ENCODE results near the gene CDC25B.
"Not testable (repeated sequence)": the region's sequence is repeated elsewhere in the genome, so short reads cannot be mapped to it uniquely, and the experiment has no call there.

The CDC25B gene

GRCh38 chr20:3839328-3839727 lies 43.2 kb downstream of the CDC25B start (continued):
- TF ChIP-seq ZNF112 (tag by site-specific recombination; IDR thresholded peaks at IDR 0.05) (no peak), ZBTB26 (tag by site-specific recombination; optimal IDR thresholded peaks at IDR 0.05) (no peak)

GRCh38 chr20:3840201-3840600 lies 44.1 kb downstream of the CDC25B start:
- H3K4me1 ChIP-seq (ENCODE audit: control insufficient read depth, insufficient read depth, low read length); H3K27ac ChIP-seq (ENCODE audit: extremely low read depth, low read depth, low read length): not testable (repeated sequence)
- POLR2A ChIA-PET: interaction anchor here (0.6 to 0.7 kb wide), 2 partner anchors 27 to 252 kb away, joined by 3 to 5 read pairs; no protein-coding TSS in a partner anchor

DNA sequence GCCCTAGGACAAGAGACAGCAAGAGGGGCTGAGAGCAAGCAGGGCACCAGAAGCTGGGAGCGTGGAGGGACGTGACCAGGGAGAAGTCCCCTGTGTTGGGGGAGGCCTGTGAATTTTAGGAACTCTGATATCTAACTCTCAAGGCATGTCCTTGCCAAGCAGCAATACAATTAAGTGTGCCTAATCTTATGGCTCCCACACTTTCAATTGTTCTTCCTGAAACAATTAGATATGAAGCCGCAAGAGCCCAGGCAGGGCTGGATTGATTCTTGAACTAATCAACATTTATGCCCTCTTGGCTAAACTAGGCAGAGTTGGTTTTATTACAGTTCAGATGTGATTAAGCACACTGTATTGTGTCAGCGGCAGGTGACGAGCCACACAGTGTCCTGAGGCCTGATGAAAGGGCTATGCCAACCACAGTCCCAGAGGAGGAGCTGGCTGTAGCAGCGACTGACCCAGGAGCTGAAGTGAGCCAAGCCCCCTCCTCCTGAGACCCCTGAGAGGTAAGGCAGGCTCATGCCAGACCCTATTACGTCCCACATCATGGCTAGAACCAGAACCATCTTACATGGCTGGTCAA lies 46.3 kb downstream of the CDC25B start:
- CTCF ChIA-PET: interaction anchor here (0.7 to 4.2 kb wide), 4 partner anchors 22 to 378 kb away, joined by 3 to 26 read pairs (median 3); partner anchors contain the start of gene AP5S1
- POLR2A ChIA-PET: interaction anchor here (0.6 to 1.5 kb wide), 4 partner anchors 11 to 60 kb away, joined by 3 to 6 read pairs (median 4); partner anchors contain the start of genes AP5S1 and CDC25B
- no peaks in the 10 kb centered on the region for H3K9me3 ChIP-seq (ENCODE audit: control insufficient read depth, insufficient read depth, low read depth, low read length)
- no peak overlapping the region for H3K27ac ChIP-seq (ENCODE audit: extremely low read depth, low read depth, low read length)
- no peak overlapping the region for H3K4me3 ChIP-seq (ENCODE audit: low read depth, low read length)
- H3K36me3 ChIP-seq (ENCODE audit: control insufficient read depth in 2 of 2, insufficient read depth in 1 of 2, low read length in 2 of 2): no peaks in the 10 kb centered on the region; a peak in 1 of 3 replicates
- H3K4me1 ChIP-seq (ENCODE audit: control insufficient read depth, insufficient read depth, low read length): peaks cover 7% of the 10 kb centered on the region
- TF ChIP-seq ZSCAN16 (tag by site-specific recombination; IDR thresholded peaks at IDR 0.05): no peak
- TF ChIP-seq ZNF626 (tag by site-specific recombination; IDR thresholded peaks at IDR 0.05): no peak
- TF ChIP-seq ZNF747 (tag by site-specific recombination; IDR thresholded peaks at IDR 0.05): no peak
- no peak for TF ChIP-seq ZNF433 (tag by site-specific recombination; IDR thresholded peaks at IDR 0.05; ENCODE audit: low read depth)
- no peak for TF ChIP-seq INSM2 (tag by site-specific recombination; IDR thresholded peaks at IDR 0.05)
- TF ChIP-seq ZNF404 (tag by site-specific recombination; IDR thresholded peaks at IDR 0.05): no peak
- TF ChIP-seq ZNF585B (tag by site-specific recombination; IDR thresholded peaks at IDR 0.05): no peak
- TF ChIP-seq PBX3 (CRISPR knock-in tag; IDR thresholded peaks at IDR 0.05): no peak
- TF ChIP-seq ZNF26 (tag by site-specific recombination; IDR thresholded peaks at IDR 0.05): no peak
- TF ChIP-seq, protein P1, sequence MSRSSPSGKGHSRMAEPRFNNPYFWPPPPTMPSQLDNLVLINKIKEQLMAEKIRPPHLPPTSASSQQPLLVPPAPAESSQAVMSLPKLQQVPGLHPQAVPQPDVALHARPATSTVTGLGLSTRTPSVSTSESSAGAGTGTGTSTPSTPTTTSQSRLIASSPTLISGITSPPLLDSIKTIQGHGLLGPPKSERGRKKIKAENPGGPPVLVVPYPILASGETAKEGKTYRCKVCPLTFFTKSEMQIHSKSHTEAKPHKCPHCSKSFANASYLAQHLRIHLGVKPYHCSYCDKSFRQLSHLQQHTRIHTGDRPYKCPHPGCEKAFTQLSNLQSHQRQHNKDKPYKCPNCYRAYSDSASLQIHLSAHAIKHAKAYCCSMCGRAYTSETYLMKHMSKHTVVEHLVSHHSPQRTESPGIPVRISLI (tag by site-specific recombination; IDR thresholded peaks at IDR 0.05): no peak
- no peak for TF ChIP-seq ZNF571 (tag by site-specific recombination; IDR thresholded peaks at IDR 0.05)
- TF ChIP-seq, protein P2, sequence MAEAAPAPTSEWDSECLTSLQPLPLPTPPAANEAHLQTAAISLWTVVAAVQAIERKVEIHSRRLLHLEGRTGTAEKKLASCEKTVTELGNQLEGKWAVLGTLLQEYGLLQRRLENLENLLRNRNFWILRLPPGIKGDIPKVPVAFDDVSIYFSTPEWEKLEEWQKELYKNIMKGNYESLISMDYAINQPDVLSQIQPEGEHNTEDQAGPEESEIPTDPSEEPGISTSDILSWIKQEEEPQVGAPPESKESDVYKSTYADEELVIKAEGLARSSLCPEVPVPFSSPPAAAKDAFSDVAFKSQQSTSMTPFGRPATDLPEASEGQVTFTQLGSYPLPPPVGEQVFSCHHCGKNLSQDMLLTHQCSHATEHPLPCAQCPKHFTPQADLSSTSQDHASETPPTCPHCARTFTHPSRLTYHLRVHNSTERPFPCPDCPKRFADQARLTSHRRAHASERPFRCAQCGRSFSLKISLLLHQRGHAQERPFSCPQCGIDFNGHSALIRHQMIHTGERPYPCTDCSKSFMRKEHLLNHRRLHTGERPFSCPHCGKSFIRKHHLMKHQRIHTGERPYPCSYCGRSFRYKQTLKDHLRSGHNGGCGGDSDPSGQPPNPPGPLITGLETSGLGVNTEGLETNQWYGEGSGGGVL (tag by site-specific recombination; IDR thresholded peaks at IDR 0.05): no peak
- TF ChIP-seq ZNF266 (tag by site-specific recombination; IDR thresholded peaks at IDR 0.05; ENCODE audit: low read depth): no peak
- no peak for TF ChIP-seq ZNF837 (tag by site-specific recombination; IDR thresholded peaks at IDR 0.05)

More at GRCh38 chr20:3840201-3840600, 44.1 kb downstream of the CDC25B start:
- H3K4me3 ChIP-seq (ENCODE audit: low read depth, low read length); H3K9me3 ChIP-seq (ENCODE audit: control insufficient read depth, insufficient read depth, low read depth, low read length); H3K36me3 ChIP-seq (ENCODE audit: control insufficient read depth in 2 of 2, insufficient read depth in 1 of 2, low read length in 2 of 2): not testable (repeated sequence)
- CTCF ChIA-PET: interaction anchor here (1.0 kb wide), 1 partner anchor 15 kb away, joined by 3 read pairs; no protein-coding TSS in a partner anchor
- TF ChIP-seq, protein P3, sequence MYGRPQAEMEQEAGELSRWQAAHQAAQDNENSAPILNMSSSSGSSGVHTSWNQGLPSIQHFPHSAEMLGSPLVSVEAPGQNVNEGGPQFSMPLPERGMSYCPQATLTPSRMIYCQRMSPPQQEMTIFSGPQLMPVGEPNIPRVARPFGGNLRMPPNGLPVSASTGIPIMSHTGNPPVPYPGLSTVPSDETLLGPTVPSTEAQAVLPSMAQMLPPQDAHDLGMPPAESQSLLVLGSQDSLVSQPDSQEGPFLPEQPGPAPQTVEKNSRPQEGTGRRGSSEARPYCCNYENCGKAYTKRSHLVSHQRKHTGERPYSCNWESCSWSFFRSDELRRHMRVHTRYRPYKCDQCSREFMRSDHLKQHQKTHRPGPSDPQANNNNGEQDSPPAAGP (tag by site-specific recombination; IDR thresholded peaks at IDR 0.05): 0 out of 2 replicates have a peak, but pooled peaks have one; percentile 32
- TF ChIP-seq, protein P4, sequence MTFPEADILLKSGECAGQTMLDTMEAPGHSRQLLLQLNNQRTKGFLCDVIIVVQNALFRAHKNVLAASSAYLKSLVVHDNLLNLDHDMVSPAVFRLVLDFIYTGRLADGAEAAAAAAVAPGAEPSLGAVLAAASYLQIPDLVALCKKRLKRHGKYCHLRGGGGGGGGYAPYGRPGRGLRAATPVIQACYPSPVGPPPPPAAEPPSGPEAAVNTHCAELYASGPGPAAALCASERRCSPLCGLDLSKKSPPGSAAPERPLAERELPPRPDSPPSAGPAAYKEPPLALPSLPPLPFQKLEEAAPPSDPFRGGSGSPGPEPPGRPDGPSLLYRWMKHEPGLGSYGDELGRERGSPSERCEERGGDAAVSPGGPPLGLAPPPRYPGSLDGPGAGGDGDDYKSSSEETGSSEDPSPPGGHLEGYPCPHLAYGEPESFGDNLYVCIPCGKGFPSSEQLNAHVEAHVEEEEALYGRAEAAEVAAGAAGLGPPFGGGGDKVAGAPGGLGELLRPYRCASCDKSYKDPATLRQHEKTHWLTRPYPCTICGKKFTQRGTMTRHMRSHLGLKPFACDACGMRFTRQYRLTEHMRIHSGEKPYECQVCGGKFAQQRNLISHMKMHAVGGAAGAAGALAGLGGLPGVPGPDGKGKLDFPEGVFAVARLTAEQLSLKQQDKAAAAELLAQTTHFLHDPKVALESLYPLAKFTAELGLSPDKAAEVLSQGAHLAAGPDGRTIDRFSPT (tag by site-specific recombination; IDR thresholded peaks at IDR 0.05): peak; percentile 33; the same call in 1 of the 2 replicates

Measured in HEK293 (cell line).